H9 (cell line): ENCODE data around the gene ADAM22. TPM values are rescaled to one million over a fixed set of nuclear protein-coding genes. Genes with fewer than 3 reads are reported as not detected.

Experiments used
- DNase-seq: peaks from one replicate; pipeline ENCODE4 v3.0.0-alpha.2; 2017
- H2AFZ ChIP-seq: one replicate; pipeline ENCODE4 v1.6.1; 2013; ENCODE audit warnings: mild to moderate bottlenecking, low read length, control low read depth, moderate library complexity
- H2AK5ac ChIP-seq: 2 replicates; pipeline ENCODE4 v1.6.1; 2013; ENCODE audit warnings: low read length, control low read depth, mixed read lengths; ENCODE audit not compliant: insufficient read length
- H2BK120ac ChIP-seq: one replicate; pipeline ENCODE4 v1.6.1; 2013; ENCODE audit warnings: low read depth, mild to moderate bottlenecking, low read length, control low read depth, inconsistent platforms; ENCODE audit not compliant: poor library complexity, severe bottlenecking
- H2BK12ac ChIP-seq: 2 replicates; pipeline ENCODE4 v1.6.1; 2013; ENCODE audit warnings: low read length, control low read depth, mixed read lengths, low read depth; ENCODE audit not compliant: insufficient read length
- H2BK15ac ChIP-seq: 2 replicates; pipeline ENCODE4 v1.6.1; 2013; ENCODE audit warnings: low read depth, low read length, control low read depth
- H2BK20ac ChIP-seq: one replicate; pipeline ENCODE4 v1.6.1; 2013; ENCODE audit warnings: low read depth, mild to moderate bottlenecking, low read length, control low read depth, inconsistent platforms; ENCODE audit not compliant: poor library complexity, severe bottlenecking
- H2BK5ac ChIP-seq: 2 replicates; pipeline ENCODE4 v1.6.1; 2013; ENCODE audit warnings: low read length, control low read depth, mixed read lengths; ENCODE audit not compliant: insufficient read length
- H3K14ac ChIP-seq: 2 replicates; pipeline ENCODE4 v1.6.1; 2013; ENCODE audit warnings: low read length, control low read depth; ENCODE audit not compliant: insufficient read depth
- H3K18ac ChIP-seq: 2 replicates; pipeline ENCODE4 v1.6.1; 2013; ENCODE audit warnings: low read depth, mild to moderate bottlenecking, mixed read lengths, low read length, control low read depth; ENCODE audit not compliant: insufficient read length
- H3K23ac ChIP-seq: 2 replicates; pipeline ENCODE4 v1.6.1; 2013; ENCODE audit warnings: low read length, control low read depth, mixed read lengths, low read depth; ENCODE audit not compliant: insufficient read length
- H3K23me2 ChIP-seq: 2 replicates; pipeline ENCODE4 v1.6.1; 2013; ENCODE audit warnings: low read depth, mild to moderate bottlenecking, mixed read lengths, low read length, control low read depth; ENCODE audit not compliant: insufficient read length, poor library complexity, severe bottlenecking
- H3K27ac ChIP-seq: 2 replicates; pipeline ENCODE4 v1.5.1; 2013; ENCODE audit warnings: low read length, control low read depth, mixed read lengths, low read depth; ENCODE audit not compliant: insufficient read length
- H3K27me3 ChIP-seq: 2 replicates; pipeline ENCODE4 v1.6.1; 2013; ENCODE audit warnings: low read length, control low read depth, inconsistent platforms; ENCODE audit not compliant: insufficient read depth
- H3K4ac ChIP-seq: 2 replicates; pipeline ENCODE4 v1.6.1; 2013; ENCODE audit warnings: low read depth, mild to moderate bottlenecking, control low read depth, inconsistent platforms, low read length, moderate library complexity
- H3K4me1 ChIP-seq: 2 replicates; pipeline ENCODE4 v1.6.1; 2013; ENCODE audit warnings: low read length, control low read depth, inconsistent platforms; ENCODE audit not compliant: insufficient read depth
- H3K4me2 ChIP-seq: 2 replicates; pipeline ENCODE4 v1.6.1; 2013; ENCODE audit warnings: low read length, control low read depth, mixed read lengths; ENCODE audit not compliant: insufficient read length, insufficient read depth
- H3K56ac ChIP-seq: 2 replicates; pipeline ENCODE4 v1.6.1; 2013; ENCODE audit warnings: low read depth, mild to moderate bottlenecking, mixed read lengths, low read length, control low read depth; ENCODE audit not compliant: insufficient read length
- H3K79me1 ChIP-seq: 2 replicates; pipeline ENCODE4 v1.6.1; 2013; ENCODE audit warnings: low read depth, mild to moderate bottlenecking, moderate library complexity, low read length, control low read depth, inconsistent platforms; ENCODE audit not compliant: insufficient read depth, poor library complexity, severe bottlenecking
- H3K79me2 ChIP-seq: 2 replicates; pipeline ENCODE4 v1.6.1; 2013; ENCODE audit warnings: low read length, control low read depth, inconsistent platforms; ENCODE audit not compliant: insufficient read depth
- H3K9ac ChIP-seq: 2 replicates; pipeline ENCODE4 v1.6.1; 2013; ENCODE audit warnings: low read length, control low read depth, mixed read lengths; ENCODE audit not compliant: insufficient read length; ENCODE audit errors: extremely low read depth
- H3K9me3 ChIP-seq: one replicate; pipeline ENCODE4 v1.6.1; 2013; ENCODE audit warnings: low read depth, low read length, inconsistent platforms; ENCODE audit not compliant: control insufficient read depth
- H3T11ph ChIP-seq: one replicate; pipeline ENCODE4 v1.6.1; 2013; ENCODE audit warnings: mild to moderate bottlenecking, low read length, control low read depth, inconsistent platforms
- H4K20me1 ChIP-seq: one replicate; pipeline ENCODE4 v1.6.1; 2013; ENCODE audit not compliant: control insufficient read depth, insufficient read length, insufficient read depth
- H4K5ac ChIP-seq: 2 replicates; pipeline ENCODE4 v1.6.1; 2013; ENCODE audit warnings: low read depth, mild to moderate bottlenecking, mixed read lengths, low read length, control low read depth; ENCODE audit not compliant: insufficient read length
- H4K8ac ChIP-seq: replicated peaks from 2 replicates; pipeline ENCODE4 v1.6.1; 2013; ENCODE audit warnings: low read length, control low read depth, mixed read lengths, low read depth; ENCODE audit not compliant: insufficient read length
- H4K91ac ChIP-seq: 2 replicates; pipeline ENCODE4 v1.6.1; 2013; ENCODE audit warnings: low read depth, mild to moderate bottlenecking, moderate library complexity, mixed read lengths, low read length, control low read depth; ENCODE audit not compliant: insufficient read length
- H3K27ac Mint-ChIP-seq, 3 experiments: 2 replicates in 2 of 3; 3 replicates in 1 of 3; pipeline ENCODE4 v1.8.0; 2020 to 2021; ENCODE audit warnings: mixed read lengths in 3 of 3, mild to moderate bottlenecking in 1 of 3, moderate library complexity in 1 of 3
- H3K27me3 Mint-ChIP-seq: 2 replicates; pipeline ENCODE4 v1.8.0; 2021; ENCODE audit warnings: low read depth, mild to moderate bottlenecking, moderate library complexity, mixed read lengths
- H3K36me3 Mint-ChIP-seq, 3 experiments: 2 replicates in 2 of 3; 3 replicates in 1 of 3; pipeline ENCODE4 v1.8.0; 2020 to 2021; ENCODE audit warnings: low read depth in 3 of 3, mixed read lengths in 3 of 3; ENCODE audit not compliant: insufficient read depth in 1 of 3
- H3K4me1 Mint-ChIP-seq, 2 experiments: 2 replicates each; pipeline ENCODE4 v1.8.0; 2020; ENCODE audit warnings: mixed read lengths in 2 of 2
- H3K4me3 Mint-ChIP-seq, 2 experiments: 2 replicates in 1 of 2; 3 replicates in 1 of 2; pipeline ENCODE4 v1.8.0; 2020 to 2021; ENCODE audit warnings: mild to moderate bottlenecking in 2 of 2, mixed read lengths in 2 of 2, moderate library complexity in 1 of 2
- H3K9me3 Mint-ChIP-seq, 2 experiments: 2 replicates in 1 of 2; 3 replicates in 1 of 2; pipeline ENCODE4 v1.8.0; 2020; ENCODE audit warnings: mild to moderate bottlenecking in 2 of 2, mixed read lengths in 2 of 2, moderate library complexity in 1 of 2
- CTCF ChIP-seq: fragments of 200-600 bp; sonication (generic); conservative IDR thresholded peaks from 3 replicates; pipeline ENCODE4 v1.8.0; 2021; ENCODE audit warnings: antibody characterized with exemption, mild to moderate bottlenecking
- WGBS: extraction: QIAGEN DNeasy Blood & Tissue Kit; methylation state at CpG from one replicate; pipeline ENCODE4 v1.1.7; 2013; ENCODE audit warnings: missing lambda C conversion rate, low lambda C conversion rate, mixed read lengths; ENCODE audit not compliant: insufficient read length; ENCODE audit errors: extremely low coverage; 5-methylcytosine and 5-hydroxymethylcytosine counted together
- total RNA-seq: library from RNA; stranded (reverse); gene quantifications from 2 replicates; pipeline ENCODE4 v1.2.1, GENCODE V29; 2021

The ADAM22 gene
- total RNA-seq, 1 experiment from 2014 or later = 8.7 TPM

GRCh38 chr7:88116235-88116795 is 182.3 kb downstream of the ADAM22 start:
- H3K4me2 ChIP-seq = no peak overlapping the region
- DNase-seq = no peak
- H3K79me2 ChIP-seq = no peaks in the 10 kb centered on the region
- no peaks in the 10 kb centered on the region for H3K9me3 Mint-ChIP-seq
- H3K27me3 ChIP-seq = no peaks in the 10 kb centered on the region; the same call in 1 of the 2 replicates
- H2BK120ac ChIP-seq = no peak overlapping the region
- no peak overlapping the region for H3K18ac ChIP-seq
- H2BK12ac ChIP-seq = no peak overlapping the region
- no peaks in the 10 kb centered on the region for H3K27me3 Mint-ChIP-seq
- H2BK15ac ChIP-seq = no peak overlapping the region
- H2AFZ ChIP-seq = no peak overlapping the region
- no peak overlapping the region for H3K27ac ChIP-seq
- H4K5ac ChIP-seq = no peak overlapping the region
- no peak overlapping the region for H2AK5ac ChIP-seq
- no peaks in the 10 kb centered on the region for H3K36me3 Mint-ChIP-seq
- H3K23me2 ChIP-seq = no peaks in the 10 kb centered on the region
- no peak overlapping the region for H4K8ac ChIP-seq
- no peaks in the 10 kb centered on the region; the same call in 1 of the 2 replicates for H3K4me1 ChIP-seq
- no peak overlapping the region for H3K23ac ChIP-seq
- H3K9me3 ChIP-seq = no peaks in the 10 kb centered on the region
- no peaks in the 10 kb centered on the region for H3K79me1 ChIP-seq
- no peak overlapping the region for H3K4ac ChIP-seq
- no peak overlapping the region for H3K56ac ChIP-seq
- no peak for TF ChIP-seq CTCF
- no peak overlapping the region for H2BK5ac ChIP-seq
- H3K4me1 Mint-ChIP-seq = peaks cover 15 to 21% of the 10 kb centered on the region in 2 experiments
- WGBS = no CpG with 5 or more reads among the region's 1 CpG
- no peak overlapping the region for H3K14ac ChIP-seq
- no peak overlapping the region for H3T11ph ChIP-seq
- H3K27ac Mint-ChIP-seq = no peak overlapping the region
- H2BK20ac ChIP-seq = no peak overlapping the region
- no peak overlapping the region for H3K9ac ChIP-seq
- H4K91ac ChIP-seq = no peak overlapping the region
- no peak overlapping the region for H3K4me3 Mint-ChIP-seq
- no peaks in the 10 kb centered on the region for H4K20me1 ChIP-seq
